Heart right ventricle (tissue), 16 donors: ENCODE data around the gene PHKG2. TPM values are rescaled to one million over a fixed set of nuclear protein-coding genes. Genes with fewer than 3 reads are reported as not detected.

Experiments
- ATAC-seq, 8 donors: fragments of 200-7000 bp; cut with Tn5 transposase; one replicate each; pipeline ENCODE4 v1.9.1; 2020; ENCODE audit warnings: mild to moderate bottlenecking in 8 of 8, moderate library complexity in 8 of 8, moderate number of reproducible peaks in 1 of 8
- DNase-seq, 2 donors: peaks; one replicate each; pipeline ENCODE4 v3.0.0-alpha.2; 2020
- H3K27ac ChIP-seq, 10 donors: fragments of 200-600 bp; sonication (generic) in 2 of 10; one replicate each; pipeline versions ENCODE4 v1.5.0 to v1.8.0; 2020 to 2022; ENCODE audit warnings: mild to moderate bottlenecking in 3 of 10
- H3K27me3 ChIP-seq, 7 donors: fragments of 200-600 bp; one replicate each; pipeline ENCODE4 v1.8.0; 2021 to 2022; ENCODE audit warnings: mild to moderate bottlenecking in 2 of 7
- H3K36me3 ChIP-seq, 9 donors: fragments of 200-600 bp; sonication (generic) in 1 of 9; one replicate each; pipeline versions ENCODE4 v1.5.0 to v1.8.0; 2020 to 2022; ENCODE audit warnings: mild to moderate bottlenecking in 2 of 9
- H3K4me1 ChIP-seq, 9 donors: fragments of 200-600 bp; sonication (generic) in 1 of 9; one replicate each; pipeline versions ENCODE4 v1.5.0 to v1.8.0; 2020 to 2022; ENCODE audit warnings: mild to moderate bottlenecking in 4 of 9
- H3K4me3 ChIP-seq, 10 donors: fragments of 200-600 bp; sonication (generic) in 2 of 10; one replicate each; pipeline versions ENCODE4 v1.5.0 to v1.8.0; 2020 to 2022; ENCODE audit warnings: mild to moderate bottlenecking in 7 of 10, moderate library complexity in 2 of 10
- H3K9me3 ChIP-seq, 11 donors: fragments of 200-600 bp in 10 of 11; sonication (generic) in 2 of 11; one replicate each; pipeline versions ENCODE4 v1.5.0 to v1.8.0; 2013 to 2022; ENCODE audit warnings: mild to moderate bottlenecking in 2 of 11, control low read depth in 1 of 11, moderate library complexity in 1 of 11
- WGBS, 2 donors: extraction: QIAGEN DNeasy Blood & Tissue Kit; methylation state at CpG; one replicate each; pipeline ENCODE4 v1.1.7; 2013; ENCODE audit warnings: inconsistent platforms in 1 of 2; 5-methylcytosine and 5-hydroxymethylcytosine counted together
- intact Hi-C, 10 donors: fragments of 100-400 bp; cut with DNase I; formaldehyde crosslinking; loops; one replicate each; pipeline versions ENCODE4 v1.11.1 to v1.14.2; 2022
- polyA plus RNA-seq, 2 donors: library from polyadenylated mRNA; stranded (reverse); fragments of 200-250 nt; gene quantifications; one replicate each; pipeline ENCODE4 v1.2.3, GENCODE V29; 2013
- total RNA-seq, 10 donors: library from RNA; stranded (reverse); fragmentation: NEBNext Ultra II Directional in 3 of 10; extraction: Animal tissue kit (Norgen Biotek cat#: 25700) in 3 of 10; gene quantifications; one replicate each; pipeline versions ENCODE4 v1.2.1 to v1.2.4, GENCODE V29; 2021 to 2023
- TF ChIP-seq, protein P1 (sequence below), 9 donors: fragments of 200-600 bp; sonication (generic) in 2 of 9; IDR thresholded peaks; one replicate each; pipeline versions ENCODE4 v1.5.0 to v1.8.0; 2021 to 2022; ENCODE audit warnings: antibody characterized with exemption in 9 of 9, mild to moderate bottlenecking in 5 of 9, moderate library complexity in 1 of 9
- donor health status: Arrhythmogenic right ventricular cardiomyopathy.
- donor health status: ischemic (EF 13 %, LVEDD 7.1; RV severe dilation, severe dysfunction).
- donor health status: healthy with polysubstance abuse.
- donor health status: DM: no; HTN: yes; CAD: no.
- donor health status: DM: no; HTN: no; CAD: no.
- donor health status: ischemic (EF 25% LVEDD 6.9; RV normal size, moderate dysfunction).
- donor health status: ischemic (EF 25% LVEDD 5.7; RV mildly dilated, moderate dysfunction).
- donor health status: healthy.
- donor health status: DM: yes; HTN: yes; CAD: no.
- donor health status: Ischemic cardiomyopathy.
- donor health status: ischemic (EF 35%, LVEDD 5.7; RV mildly dilated, moderate dysfunction).
- donor health status: nonischemic (EF 11% LVEDD 7.7; RV severe dilation, severe dysfunction).
- donor health status: DM: yes; HTN: yes; CAD: no.
- donor health status: PGD.
- donor health status: ischemic (EF 29% LVEDD 5.4; RV normal size, mild dysfunction).
- donor health status: nonischemic (EF 23%, LVEDD 6.1; RV moderate dilation, normal function).

The PHKG2 gene
- total and polyA plus RNA-seq, 12 donors = 12.1 to 40.7 (median 15.8) TPM

DNA sequence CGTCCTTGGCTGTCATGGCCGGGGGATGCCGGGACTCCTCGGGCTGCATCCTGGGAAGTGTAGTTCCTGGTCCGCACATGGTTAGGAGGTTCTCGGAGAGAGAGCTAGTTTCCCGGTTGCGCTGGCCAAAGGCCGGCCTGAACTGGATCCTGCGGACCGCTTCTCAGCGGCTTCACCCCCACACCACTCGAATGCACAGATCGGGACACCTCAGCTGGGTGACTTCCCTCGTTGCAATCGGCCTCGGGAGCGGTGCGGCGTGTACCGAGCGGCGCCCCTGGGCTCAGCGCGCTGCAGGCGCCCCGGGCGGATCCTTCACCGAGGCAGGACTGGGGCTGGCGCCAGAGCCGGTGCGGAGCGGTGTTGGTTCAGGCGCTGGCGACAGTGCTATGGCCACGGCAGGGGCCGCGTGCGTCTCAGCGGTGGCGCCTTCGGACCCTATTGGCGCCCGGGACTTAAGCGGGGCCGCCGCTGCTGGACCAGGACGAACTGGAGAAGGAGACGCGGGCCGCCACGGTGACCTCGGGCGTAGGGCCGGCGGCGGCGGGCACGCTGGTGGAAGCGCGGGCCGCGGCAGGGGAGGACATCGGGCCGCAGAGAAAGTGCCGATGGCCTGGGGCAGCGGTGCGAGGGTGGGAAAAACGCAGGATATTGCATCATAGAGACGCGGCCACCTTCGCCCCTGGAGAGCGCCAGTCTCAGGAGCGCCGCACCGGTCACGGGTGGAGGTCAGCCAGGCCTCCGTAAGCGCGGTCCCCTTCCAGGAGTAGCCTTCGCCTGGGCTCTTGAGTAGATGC is 27.4 kb downstream of the PHKG2 start:
- DNase-seq (peak; percentile 84 to 89), ATAC-seq (peak; percentile 82 to 92 (median 90))
- Histone ChIP-seq H3K36me3 (peaks cover 0 to 47% (median 33%) of the 10 kb centered on the region in 9 donors), H3K27me3 (no peaks in the 10 kb centered on the region), H3K4me3 (peak overlapping the region; percentile 52 to 86 (median 78)), H3K4me1 (peaks cover 9 to 46% (median 30%) of the 10 kb centered on the region in 9 donors), H3K9me3 (no peaks in the 10 kb centered on the region), H3K27ac (peak overlapping the region; percentile 83 to 97 (median 93))
- WGBS, 2 donors = 0 to 1% methylated on average over 81 of the region's 81 CpGs
- intact Hi-C loops = loop anchor here in 1 of 10 donors (5.0 kb wide), 1 partner anchor 37 kb away; no protein-coding TSS in a partner anchor
- TF ChIP-seq, protein P1, sequence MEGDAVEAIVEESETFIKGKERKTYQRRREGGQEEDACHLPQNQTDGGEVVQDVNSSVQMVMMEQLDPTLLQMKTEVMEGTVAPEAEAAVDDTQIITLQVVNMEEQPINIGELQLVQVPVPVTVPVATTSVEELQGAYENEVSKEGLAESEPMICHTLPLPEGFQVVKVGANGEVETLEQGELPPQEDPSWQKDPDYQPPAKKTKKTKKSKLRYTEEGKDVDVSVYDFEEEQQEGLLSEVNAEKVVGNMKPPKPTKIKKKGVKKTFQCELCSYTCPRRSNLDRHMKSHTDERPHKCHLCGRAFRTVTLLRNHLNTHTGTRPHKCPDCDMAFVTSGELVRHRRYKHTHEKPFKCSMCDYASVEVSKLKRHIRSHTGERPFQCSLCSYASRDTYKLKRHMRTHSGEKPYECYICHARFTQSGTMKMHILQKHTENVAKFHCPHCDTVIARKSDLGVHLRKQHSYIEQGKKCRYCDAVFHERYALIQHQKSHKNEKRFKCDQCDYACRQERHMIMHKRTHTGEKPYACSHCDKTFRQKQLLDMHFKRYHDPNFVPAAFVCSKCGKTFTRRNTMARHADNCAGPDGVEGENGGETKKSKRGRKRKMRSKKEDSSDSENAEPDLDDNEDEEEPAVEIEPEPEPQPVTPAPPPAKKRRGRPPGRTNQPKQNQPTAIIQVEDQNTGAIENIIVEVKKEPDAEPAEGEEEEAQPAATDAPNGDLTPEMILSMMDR (IDR thresholded peaks at IDR 0.05) = no peak

GRCh38 chr16:30777591-30778297 is 29.5 kb downstream of the PHKG2 start:
- 83 to 85% methylated on average over 7 of the region's 7 CpGs for WGBS, 2 donors
- Histone ChIP-seq H3K4me1 (peaks cover 9 to 46% (median 30%) of the 10 kb centered on the region in 9 donors), H3K9me3 (no peaks in the 10 kb centered on the region), H3K27me3 (no peaks in the 10 kb centered on the region), H3K27ac (peak overlapping the region in 4 of 10 donors; percentile 10 to 97 (median 66)), H3K36me3 (peaks cover 0 to 47% (median 20%) of the 10 kb centered on the region in 9 donors), H3K4me3 (no peak overlapping the region)
- ATAC-seq (no peak), DNase-seq (no peak)
- TF ChIP-seq, protein P1 (IDR thresholded peaks at IDR 0.05) = no peak
- intact Hi-C loops = loop anchor here in 1 of 10 donors (5.0 kb wide), 1 partner anchor 35 kb away; no protein-coding TSS in a partner anchor

DNA sequence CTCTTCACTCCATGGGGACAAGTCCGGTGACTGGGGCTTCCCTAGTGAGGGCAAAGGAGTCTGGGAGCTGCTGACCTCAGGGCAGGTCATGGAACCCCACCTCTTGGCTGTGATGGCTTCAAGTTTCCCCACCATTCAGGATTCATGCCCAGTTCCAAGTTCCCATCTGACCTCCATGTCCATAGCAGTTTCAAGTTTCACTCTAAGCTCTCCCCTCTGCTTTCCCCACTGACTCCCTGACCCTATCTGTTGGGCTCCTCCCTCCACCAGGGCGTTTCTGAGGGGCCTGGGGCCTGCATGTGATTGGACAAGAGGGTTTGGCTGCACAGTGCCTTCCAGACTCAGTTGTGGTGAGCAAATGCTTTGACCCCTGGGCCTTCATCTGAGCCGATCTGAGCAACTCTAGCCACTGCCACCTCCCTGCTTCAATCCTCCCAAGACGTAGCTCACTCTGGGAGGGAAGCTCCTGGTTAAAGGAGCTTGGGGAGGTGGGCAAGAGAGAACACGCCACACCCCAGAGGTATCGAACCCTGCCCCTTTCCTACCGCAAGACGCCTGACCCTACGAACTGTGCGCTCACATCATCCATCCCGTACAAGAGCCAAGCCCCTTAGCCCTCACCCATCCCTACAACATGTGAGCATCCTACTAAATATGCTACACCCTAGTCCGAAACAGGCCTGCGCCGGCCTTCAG is 30.5 kb downstream of the PHKG2 start:
- TF ChIP-seq, protein P1 (IDR thresholded peaks at IDR 0.05) = no peak
- peak overlapping the region in 2 of 10 donors; percentile 10 to 36 for H3K27ac ChIP-seq
- 84% methylated on average over 14 of the region's 14 CpGs for WGBS, 2 donors
- no peaks in the 10 kb centered on the region for H3K27me3 ChIP-seq
- no peaks in the 10 kb centered on the region for H3K9me3 ChIP-seq
- peaks cover 0 to 47% (median 22%) of the 10 kb centered on the region in 9 donors for H3K36me3 ChIP-seq
- no peak overlapping the region for H3K4me3 ChIP-seq
- DNase-seq (no peak), ATAC-seq (no peak)
- H3K4me1 ChIP-seq = peaks cover 9 to 46% (median 30%) of the 10 kb centered on the region in 9 donors
- intact Hi-C loops = loop anchor here in 1 of 10 donors (5.0 kb wide), 1 partner anchor 34 kb away; no protein-coding TSS in a partner anchor

GRCh38 chr16:30779596-30779995 is 31.4 kb downstream of the PHKG2 start:
- ATAC-seq (no peak), DNase-seq (no peak)
- H3K27ac ChIP-seq = no peak overlapping the region
- no peak overlapping the region for H3K4me3 ChIP-seq
- TF ChIP-seq, protein P1 (IDR thresholded peaks at IDR 0.05) = no peak
- peaks cover 0 to 43% (median 16%) of the 10 kb centered on the region in 9 donors for H3K36me3 ChIP-seq
- H3K4me1 ChIP-seq = peaks cover 4 to 37% (median 23%) of the 10 kb centered on the region in 9 donors
- H3K9me3 ChIP-seq = no peaks in the 10 kb centered on the region
- WGBS, 2 donors = 86 to 91% methylated on average over 6 of the region's 6 CpGs
- intact Hi-C loops = loop anchor here in 1 of 10 donors (5.0 kb wide), 1 partner anchor 33 kb away; no protein-coding TSS in a partner anchor
- H3K27me3 ChIP-seq = no peaks in the 10 kb centered on the region
